ENCODE results near the gene SMS. TPM values are rescaled to one million over a fixed set of nuclear protein-coding genes. Genes with fewer than 3 reads are reported as not detected.

SMS gene
- total and polyA plus RNA-seq, 9 donors = 52.8 to 204 (median 90.8) TPM

GRCh38 chrX:21968333-21968732 lies 27.8 kb downstream of the SMS start:
- no peaks in the 10 kb centered on the region for H3K36me3 ChIP-seq
- TF ChIP-seq EP300 (IDR thresholded peaks at IDR 0.05) = no peak
- TF ChIP-seq CTCF (IDR thresholded peaks at IDR 0.05) = no peak
- no peak for TF ChIP-seq POLR2A (IDR thresholded peaks at IDR 0.05)
- no peaks in the 10 kb centered on the region for H3K9me3 ChIP-seq
- no peaks in the 10 kb centered on the region for H3K27me3 ChIP-seq
- peaks cover 7% of the 10 kb centered on the region for H3K4me1 ChIP-seq (ENCODE audit: insufficient read depth)
- H3K27ac ChIP-seq = no peak overlapping the region
- no peak overlapping the region for H3K4me3 ChIP-seq
- intact Hi-C loops (cut with DNase I) = no loop called here
- DNase-seq = no peak
- WGBS, 3 donors = 71 to 82% (median 75%) methylated on average over 7 of the region's 7 CpGs

DNA sequence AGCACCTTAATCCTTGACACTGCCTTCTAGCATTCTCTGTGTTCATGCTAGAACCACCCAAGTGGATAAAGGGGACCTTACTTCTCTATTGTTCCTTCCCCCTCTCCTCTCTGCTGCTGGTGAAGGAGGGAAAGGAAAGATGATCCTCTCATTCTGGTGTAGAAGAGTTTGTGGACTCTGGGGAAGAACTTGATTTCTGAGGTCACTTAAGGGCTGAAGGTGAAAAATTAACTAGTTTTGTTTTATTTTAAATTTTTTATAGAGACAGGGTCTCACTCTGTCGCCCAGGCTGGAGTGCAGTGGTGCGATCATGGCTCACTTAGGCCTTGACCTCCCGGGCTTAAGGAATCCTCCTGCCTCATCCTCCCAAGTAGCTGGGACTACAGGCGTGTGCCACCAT lies 29.8 kb downstream of the SMS start:
- intact Hi-C loops (cut with DNase I) = no loop called here
- H3K27ac ChIP-seq = no peak overlapping the region
- WGBS, 3 donors = 88 to 90% (median 89%) methylated on average over 4 of the region's 4 CpGs

GRCh38 chrX:21972046-21972445 lies 31.5 kb downstream of the SMS start:
- no peaks in the 10 kb centered on the region for H3K9me3 ChIP-seq
- DNase-seq = no peak
- no peaks in the 10 kb centered on the region for H3K27me3 ChIP-seq
- no peak overlapping the region for H3K4me3 ChIP-seq
- no peak for TF ChIP-seq POLR2A (IDR thresholded peaks at IDR 0.05)
- no peak for TF ChIP-seq EP300 (IDR thresholded peaks at IDR 0.05)
- TF ChIP-seq CTCF (IDR thresholded peaks at IDR 0.05) = no peak
- intact Hi-C loops (cut with DNase I) = no loop called here
- no peaks in the 10 kb centered on the region for H3K36me3 ChIP-seq
- no peak overlapping the region for H3K27ac ChIP-seq
- 67 to 74% (median 72%) methylated on average over 5 of the region's 5 CpGs for WGBS, 3 donors
- no peaks in the 10 kb centered on the region for H3K4me1 ChIP-seq (ENCODE audit: insufficient read depth)

More for the DNA sequence above, 29.8 kb downstream of the SMS start:
- Histone ChIP-seq H3K36me3 (no peaks in the 10 kb centered on the region), H3K4me1 (ENCODE audit: insufficient read depth) (no peaks in the 10 kb centered on the region), H3K4me3 (no peak overlapping the region), H3K27me3 (no peaks in the 10 kb centered on the region), H3K9me3 (no peaks in the 10 kb centered on the region)
- TF ChIP-seq CTCF (IDR thresholded peaks at IDR 0.05) = no peak
- no peak for TF ChIP-seq EP300 (IDR thresholded peaks at IDR 0.05)
- TF ChIP-seq POLR2A (IDR thresholded peaks at IDR 0.05) = no peak
- DNase-seq = no peak

GRCh38 chrX:21972721-21973120 lies 32.2 kb downstream of the SMS start:
- Histone ChIP-seq H3K4me3 (no peak overlapping the region), H3K9me3 (no peaks in the 10 kb centered on the region), H3K36me3 (no peaks in the 10 kb centered on the region), H3K27me3 (no peaks in the 10 kb centered on the region), H3K27ac (no peak overlapping the region), H3K4me1 (ENCODE audit: insufficient read depth) (no peaks in the 10 kb centered on the region)
- TF ChIP-seq CTCF (IDR thresholded peaks at IDR 0.05) (no peak), POLR2A (IDR thresholded peaks at IDR 0.05) (no peak), EP300 (IDR thresholded peaks at IDR 0.05) (no peak)
- intact Hi-C loops (cut with DNase I) = no loop called here
- WGBS, 3 donors = 77 to 84% (median 81%) methylated on average over 7 of the region's 7 CpGs
- DNase-seq = no peak
